Glutamatergic neuron (in vitro differentiated cells): Measurements from ENCODE around the gene CEACAM20. TPM values are rescaled to one million over a fixed set of nuclear protein-coding genes. Genes with fewer than 3 reads are reported as not detected.
"Not testable (repeated sequence)": the region's sequence is repeated elsewhere in the genome, so short reads cannot be mapped to it uniquely, and the experiment has no call there.

Source experiments
- DNase-seq: peaks from one replicate; pipeline ENCODE4 v3.0.0; 2022
- H3K27ac Mint-ChIP-seq: one replicate; pipeline ENCODE4 v1.8.0; 2020; ENCODE audit warnings: mild to moderate bottlenecking, mixed read lengths, inconsistent platforms; ENCODE audit not compliant: unreplicated experiment
- H3K27me3 Mint-ChIP-seq: one replicate; pipeline ENCODE4 v1.8.0; 2020; ENCODE audit warnings: mild to moderate bottlenecking, moderate library complexity, mixed read lengths, inconsistent platforms; ENCODE audit not compliant: unreplicated experiment
- H3K36me3 Mint-ChIP-seq: one replicate; pipeline ENCODE4 v1.8.0; 2020; ENCODE audit warnings: mild to moderate bottlenecking, mixed read lengths, inconsistent platforms; ENCODE audit not compliant: unreplicated experiment
- H3K4me1 Mint-ChIP-seq: one replicate; pipeline ENCODE4 v1.8.0; 2020; ENCODE audit warnings: mild to moderate bottlenecking, low read depth, mixed read lengths, inconsistent platforms; ENCODE audit not compliant: unreplicated experiment
- H3K4me3 Mint-ChIP-seq: one replicate; pipeline ENCODE4 v1.8.0; 2020; ENCODE audit warnings: mild to moderate bottlenecking, mixed read lengths, inconsistent platforms; ENCODE audit not compliant: unreplicated experiment
- H3K9me3 Mint-ChIP-seq: one replicate; pipeline ENCODE4 v1.8.0; 2020; ENCODE audit warnings: mild to moderate bottlenecking, moderate library complexity, mixed read lengths, inconsistent platforms; ENCODE audit not compliant: unreplicated experiment
- CTCF ChIP-seq: fragments of 200-600 bp; sonication (generic); IDR thresholded peaks from one replicate; pipeline ENCODE4 v1.5.0; 2021; ENCODE audit not compliant: partially characterized antibody, unreplicated experiment
- total RNA-seq: library from RNA; stranded (reverse); fragmentation: NEBNext Ultra II Directional; extraction: Animal tissue kit (Norgen Biotek cat#: 25700); gene quantifications from one replicate; pipeline ENCODE4 v1.2.1, GENCODE V29; 2021; ENCODE audit not compliant: unreplicated experiment

CEACAM20 gene
- total RNA-seq, 1 donor from 2014 or later: not detected

- DNase-seq: no peak
- Mint-ChIP-seq H3K4me3 (no peak overlapping the region), H3K9me3 (no peaks in the 10 kb centered on the region), H3K27me3 (peaks cover 1% of the 10 kb centered on the region), H3K4me1 (no peaks in the 10 kb centered on the region), H3K36me3 (no peaks in the 10 kb centered on the region), H3K27ac (no peak overlapping the region)
- no peak for TF ChIP-seq CTCF
Measured at GRCh38 chr19:44557933-44558332, 28.5 kb upstream of the CEACAM20 start.

- peaks cover 3% of the 10 kb centered on the region for H3K27me3 Mint-ChIP-seq
- H3K4me3 Mint-ChIP-seq: no peak overlapping the region
- H3K4me1 Mint-ChIP-seq: no peaks in the 10 kb centered on the region
- no peak for TF ChIP-seq CTCF
- H3K9me3 Mint-ChIP-seq: no peaks in the 10 kb centered on the region
- H3K36me3 Mint-ChIP-seq: no peaks in the 10 kb centered on the region
- DNase-seq: no peak
- no peak overlapping the region for H3K27ac Mint-ChIP-seq
Measured at GRCh38 chr19:44554641-44555246, 25.3 kb upstream of the CEACAM20 start.

GRCh38 chr19:44553478-44554171, 24.1 kb upstream of the CEACAM20 start:
- no peak for TF ChIP-seq CTCF
- no peaks in the 10 kb centered on the region for H3K4me1 Mint-ChIP-seq

GRCh38 chr19:44552324-44552723, 22.8 kb upstream of the CEACAM20 start:
- H3K36me3 Mint-ChIP-seq: no peaks in the 10 kb centered on the region
- no peaks in the 10 kb centered on the region for H3K9me3 Mint-ChIP-seq
- no peak overlapping the region for H3K4me3 Mint-ChIP-seq
- H3K4me1 Mint-ChIP-seq: no peaks in the 10 kb centered on the region
- peaks cover 6% of the 10 kb centered on the region for H3K27me3 Mint-ChIP-seq
- H3K27ac Mint-ChIP-seq: no peak overlapping the region
- TF ChIP-seq CTCF: peak; percentile 50
- DNase-seq: peak; percentile 71

More at GRCh38 chr19:44553478-44554171, 24.1 kb upstream of the CEACAM20 start:
- DNase-seq: no peak
- H3K4me3 Mint-ChIP-seq: no peak overlapping the region
- H3K9me3 Mint-ChIP-seq: no peaks in the 10 kb centered on the region
- H3K36me3 Mint-ChIP-seq: no peaks in the 10 kb centered on the region
- no peak overlapping the region for H3K27ac Mint-ChIP-seq
- peaks cover 6% of the 10 kb centered on the region for H3K27me3 Mint-ChIP-seq

- no peak for TF ChIP-seq CTCF
- H3K9me3 Mint-ChIP-seq: no peaks in the 10 kb centered on the region
- DNase-seq: no peak
- no peak overlapping the region for H3K4me3 Mint-ChIP-seq
- no peaks in the 10 kb centered on the region for H3K36me3 Mint-ChIP-seq
- H3K4me1 Mint-ChIP-seq: no peaks in the 10 kb centered on the region
- H3K27ac Mint-ChIP-seq: no peak overlapping the region
- H3K27me3 Mint-ChIP-seq: peaks cover 6% of the 10 kb centered on the region
Measured at GRCh38 chr19:44551850-44552249, 22.4 kb upstream of the CEACAM20 start.

- H3K27me3 Mint-ChIP-seq, H3K4me3 Mint-ChIP-seq, H3K27ac Mint-ChIP-seq, H3K4me1 Mint-ChIP-seq, H3K36me3 Mint-ChIP-seq, DNase-seq, H3K9me3 Mint-ChIP-seq: not testable (repeated sequence)
Measured at GRCh38 chr19:44550976-44551375, 21.5 kb upstream of the CEACAM20 start.
